Astrocyte (in vitro differentiated cells and primary cell): ENCODE results near the gene ANXA7. TPM values are rescaled to one million over a fixed set of nuclear protein-coding genes. Genes with fewer than 3 reads are reported as not detected.

Source experiments
- DNase-seq: peaks from one replicate; pipeline ENCODE4 v3.0.0-alpha.2; 2010; ENCODE audit warnings: low read depth
- FAIRE-seq: peaks from 2 replicates; lab custom pipeline; 2011; peaks lifted over from hg19 to GRCh38; lab: Jason Lieb, UNC
- H2AFZ ChIP-seq: 2 replicates; pipeline ENCODE4 v1.6.0; 2012; ENCODE audit warnings: low read depth, low read length, inconsistent platforms
- H3K27ac ChIP-seq: 2 replicates; pipeline ENCODE4 v1.5.1; 2011; ENCODE audit warnings: low read depth, low read length, inconsistent platforms
- H3K27me3 ChIP-seq: 2 replicates; pipeline ENCODE4 v1.6.0; 2011; ENCODE audit warnings: low read length, inconsistent platforms; ENCODE audit not compliant: insufficient read depth
- H3K36me3 ChIP-seq: 2 replicates; pipeline ENCODE4 v1.5.1; 2011; ENCODE audit warnings: low read length, inconsistent platforms; ENCODE audit not compliant: insufficient read depth
- H3K4me1 ChIP-seq: 2 replicates; pipeline ENCODE4 v1.5.1; 2011; ENCODE audit warnings: low read length, inconsistent platforms; ENCODE audit not compliant: insufficient read depth
- H3K4me2 ChIP-seq: 2 replicates; pipeline ENCODE4 v1.6.0; 2012; ENCODE audit warnings: low read length, inconsistent platforms
- H3K4me3 ChIP-seq: 2 replicates; pipeline ENCODE4 v1.5.1; 2011; ENCODE audit warnings: low read depth, mild to moderate bottlenecking, low read length, inconsistent platforms; ENCODE audit not compliant: insufficient read depth
- H3K79me2 ChIP-seq: 2 replicates; pipeline ENCODE4 v1.6.0; 2012; ENCODE audit warnings: mild to moderate bottlenecking, low read length, inconsistent platforms; ENCODE audit not compliant: insufficient read depth
- H3K9ac ChIP-seq: 2 replicates; pipeline ENCODE4 v1.6.0; 2012; ENCODE audit warnings: mild to moderate bottlenecking, low read length, inconsistent platforms
- H3K9me3 ChIP-seq: 2 replicates; pipeline ENCODE4 v1.5.1; 2012; ENCODE audit warnings: low read depth, mild to moderate bottlenecking, low read length, inconsistent platforms; ENCODE audit not compliant: insufficient read depth
- H4K20me1 ChIP-seq: 2 replicates; pipeline ENCODE4 v1.6.0; 2012; ENCODE audit warnings: low read length, inconsistent platforms; ENCODE audit not compliant: insufficient read depth
- H3K27ac Mint-ChIP-seq: one replicate; pipeline ENCODE4 v1.8.0; 2021; ENCODE audit warnings: mild to moderate bottlenecking, mixed read lengths; ENCODE audit not compliant: unreplicated experiment
- H3K27me3 Mint-ChIP-seq: one replicate; pipeline ENCODE4 v1.8.0; 2021; ENCODE audit warnings: low read depth, mixed read lengths; ENCODE audit not compliant: unreplicated experiment
- H3K36me3 Mint-ChIP-seq: one replicate; pipeline ENCODE4 v1.8.0; 2021; ENCODE audit warnings: low read depth, mixed read lengths; ENCODE audit not compliant: unreplicated experiment
- H3K4me1 Mint-ChIP-seq: one replicate; pipeline ENCODE4 v1.8.0; 2021; ENCODE audit warnings: low read depth, mixed read lengths; ENCODE audit not compliant: unreplicated experiment
- H3K4me3 Mint-ChIP-seq: one replicate; pipeline ENCODE4 v1.8.0; 2021; ENCODE audit warnings: mild to moderate bottlenecking, moderate library complexity, mixed read lengths; ENCODE audit not compliant: unreplicated experiment
- H3K9me3 Mint-ChIP-seq: one replicate; pipeline ENCODE4 v1.8.0; 2021; ENCODE audit warnings: mild to moderate bottlenecking, mixed read lengths; ENCODE audit not compliant: unreplicated experiment
- EZH2 ChIP-seq: IDR thresholded peaks from 2 replicates; pipeline ENCODE4 v1.6.1; 2012; ENCODE audit warnings: mild to moderate bottlenecking, low read length, inconsistent platforms; ENCODE audit not compliant: insufficient read depth
- total RNA-seq: library from RNA; stranded (reverse); gene quantifications from 2 replicates; pipeline ENCODE4 v1.2.1, GENCODE V29; 2021
- TF ChIP-seq, protein P1 (sequence below): IDR thresholded peaks from 2 replicates; pipeline ENCODE4 v1.5.1; 2011; ENCODE audit warnings: low read depth, mild to moderate bottlenecking, inconsistent platforms, low read length, moderate library complexity; ENCODE audit not compliant: insufficient read depth

ANXA7 gene
- total RNA-seq, 1 donor from 2014 or later = 79.6 TPM

DNA sequence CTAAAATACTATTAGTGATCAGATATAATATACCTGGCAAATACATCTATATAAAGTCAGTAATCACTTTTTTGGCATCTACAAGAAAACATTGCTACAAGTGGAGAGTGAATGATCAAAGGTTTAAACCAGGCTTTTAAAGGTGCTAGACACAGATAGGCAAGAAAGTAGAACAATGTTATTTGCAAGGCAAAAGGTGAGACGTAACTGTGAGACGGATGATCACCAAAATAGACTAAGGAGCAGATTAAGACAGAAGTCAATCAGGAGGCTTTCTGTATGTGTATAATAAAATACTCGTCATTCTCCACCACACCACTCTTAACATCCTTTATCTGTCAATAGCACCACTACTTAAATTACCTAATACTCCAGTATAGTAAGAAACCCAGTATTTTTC lies 8.3 kb downstream of the ANXA7 start:
- H3K4me1 ChIP-seq = no peaks in the 10 kb centered on the region
- TF ChIP-seq EZH2 = no peak
- TF ChIP-seq, protein P1, sequence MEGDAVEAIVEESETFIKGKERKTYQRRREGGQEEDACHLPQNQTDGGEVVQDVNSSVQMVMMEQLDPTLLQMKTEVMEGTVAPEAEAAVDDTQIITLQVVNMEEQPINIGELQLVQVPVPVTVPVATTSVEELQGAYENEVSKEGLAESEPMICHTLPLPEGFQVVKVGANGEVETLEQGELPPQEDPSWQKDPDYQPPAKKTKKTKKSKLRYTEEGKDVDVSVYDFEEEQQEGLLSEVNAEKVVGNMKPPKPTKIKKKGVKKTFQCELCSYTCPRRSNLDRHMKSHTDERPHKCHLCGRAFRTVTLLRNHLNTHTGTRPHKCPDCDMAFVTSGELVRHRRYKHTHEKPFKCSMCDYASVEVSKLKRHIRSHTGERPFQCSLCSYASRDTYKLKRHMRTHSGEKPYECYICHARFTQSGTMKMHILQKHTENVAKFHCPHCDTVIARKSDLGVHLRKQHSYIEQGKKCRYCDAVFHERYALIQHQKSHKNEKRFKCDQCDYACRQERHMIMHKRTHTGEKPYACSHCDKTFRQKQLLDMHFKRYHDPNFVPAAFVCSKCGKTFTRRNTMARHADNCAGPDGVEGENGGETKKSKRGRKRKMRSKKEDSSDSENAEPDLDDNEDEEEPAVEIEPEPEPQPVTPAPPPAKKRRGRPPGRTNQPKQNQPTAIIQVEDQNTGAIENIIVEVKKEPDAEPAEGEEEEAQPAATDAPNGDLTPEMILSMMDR = no peak
- H3K27me3 ChIP-seq = no peaks in the 10 kb centered on the region
- no peak for FAIRE-seq
- H2AFZ ChIP-seq = no peak overlapping the region
- H3K36me3 ChIP-seq = no peaks in the 10 kb centered on the region
- H3K27ac ChIP-seq = no peak overlapping the region
- H3K27me3 Mint-ChIP-seq = no peaks in the 10 kb centered on the region
- H3K9me3 ChIP-seq = no peaks in the 10 kb centered on the region
- peaks cover 89% of the 10 kb centered on the region for H4K20me1 ChIP-seq
- H3K9ac ChIP-seq = no peak overlapping the region
- H3K9me3 Mint-ChIP-seq = no peaks in the 10 kb centered on the region
- no peak overlapping the region for H3K4me3 Mint-ChIP-seq
- H3K79me2 ChIP-seq = peaks cover 98% of the 10 kb centered on the region
- no peak overlapping the region for H3K4me3 ChIP-seq
- DNase-seq = no peak
- no peak overlapping the region for H3K4me2 ChIP-seq
- H3K36me3 Mint-ChIP-seq = peaks cover 2% of the 10 kb centered on the region
- peaks cover 13% of the 10 kb centered on the region for H3K4me1 Mint-ChIP-seq
- no peak overlapping the region for H3K27ac Mint-ChIP-seq

DNA sequence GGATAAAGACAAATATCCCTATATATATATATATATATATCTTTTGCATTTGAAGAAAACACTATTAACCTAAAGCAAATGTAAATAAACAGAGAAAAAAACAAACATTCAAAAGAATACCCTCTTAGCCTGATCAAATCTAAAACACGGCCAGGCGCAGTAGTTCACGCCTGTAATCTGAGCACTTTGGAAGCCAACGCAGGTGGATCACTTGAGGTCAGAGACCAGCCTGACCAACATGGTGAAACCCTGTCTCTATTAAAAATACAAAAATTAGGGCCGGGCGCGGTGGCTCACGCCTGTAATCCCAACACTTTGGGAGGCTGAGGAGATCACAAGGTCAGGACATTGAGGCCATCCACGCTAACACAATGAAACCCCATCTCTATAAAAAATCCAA lies 9.2 kb downstream of the ANXA7 start:
- TF ChIP-seq, protein P1 = no peak
- TF ChIP-seq EZH2 = no peak
- no peaks in the 10 kb centered on the region for H3K36me3 ChIP-seq
- H4K20me1 ChIP-seq = peaks cover 88% of the 10 kb centered on the region
- no peak overlapping the region for H2AFZ ChIP-seq
- no peak overlapping the region for H3K27ac Mint-ChIP-seq
- no peak overlapping the region for H3K4me3 ChIP-seq
- H3K36me3 Mint-ChIP-seq = peaks cover 4% of the 10 kb centered on the region
- H3K9ac ChIP-seq = no peak overlapping the region
- no peak overlapping the region for H3K27ac ChIP-seq
- no peak overlapping the region for H3K4me3 Mint-ChIP-seq
- DNase-seq (no peak), FAIRE-seq (no peak)
- no peaks in the 10 kb centered on the region for H3K9me3 ChIP-seq
- peaks cover 98% of the 10 kb centered on the region for H3K79me2 ChIP-seq
- H3K4me1 Mint-ChIP-seq = peaks cover 13% of the 10 kb centered on the region
- no peak overlapping the region for H3K4me2 ChIP-seq
- H3K27me3 ChIP-seq = no peaks in the 10 kb centered on the region
- no peaks in the 10 kb centered on the region for H3K9me3 Mint-ChIP-seq
- no peaks in the 10 kb centered on the region for H3K27me3 Mint-ChIP-seq
- no peaks in the 10 kb centered on the region for H3K4me1 ChIP-seq

DNA sequence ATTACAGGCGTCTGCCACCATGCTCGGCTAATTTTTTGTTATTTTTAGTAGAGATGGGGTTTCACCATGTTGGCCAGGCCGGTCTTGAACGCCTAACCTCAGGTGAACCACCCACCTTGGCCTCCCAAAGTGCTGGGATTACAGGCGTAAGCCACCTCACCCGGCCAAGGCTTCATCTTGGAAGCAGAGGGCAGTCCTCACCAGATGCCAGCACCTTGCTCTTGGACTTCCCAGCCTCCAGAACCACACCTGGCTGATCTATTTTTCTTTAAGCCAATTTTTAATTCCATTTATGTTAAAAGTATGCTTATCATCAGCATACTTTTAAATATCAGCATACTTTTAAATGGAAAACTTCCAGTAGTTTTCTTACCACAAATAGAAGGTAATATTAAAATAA lies 12.2 kb downstream of the ANXA7 start:
- Histone ChIP-seq H3K27ac (no peak overlapping the region), H4K20me1 (peaks cover 72% of the 10 kb centered on the region), H3K4me3 (no peak overlapping the region), H3K9me3 (no peaks in the 10 kb centered on the region), H3K27me3 (no peaks in the 10 kb centered on the region), H3K4me2 (no peak overlapping the region), H3K4me1 (no peaks in the 10 kb centered on the region), H3K9ac (no peak overlapping the region), H2AFZ (no peak overlapping the region), H3K79me2 (peaks cover 73% of the 10 kb centered on the region), H3K36me3 (peaks cover 14% of the 10 kb centered on the region)
- Mint-ChIP-seq H3K4me3 (no peak overlapping the region), H3K27me3 (no peaks in the 10 kb centered on the region), H3K36me3 (peaks cover 8% of the 10 kb centered on the region), H3K9me3 (no peaks in the 10 kb centered on the region), H3K27ac (no peak overlapping the region), H3K4me1 (no peaks in the 10 kb centered on the region)
- DNase-seq = no peak
- no peak for FAIRE-seq
- no peak for TF ChIP-seq EZH2
- TF ChIP-seq, protein P1 = no peak
